T-helper 1 cell treated with Interleukin-12 subunit alpha and Interleukin-12 subunit beta and Interleukin-4 antibody, amounts not matched to agents 30 ng/mL and 1 ng/mL, for 36 hours (primary cell): ENCODE measurements around the gene PDSS2. TPM values are rescaled to one million over a fixed set of nuclear protein-coding genes. Genes with fewer than 3 reads are reported as not detected.

Source experiments
- intact Hi-C: fragments of 100-400 bp; cut with micrococcal nuclease; formaldehyde crosslinking; loops from one replicate; pipeline ENCODE4 v1.15.1; 2024
- total RNA-seq: library from RNA; stranded (reverse); gene quantifications from 2 replicates; pipeline ENCODE4 v1.2.3, GENCODE V29; 2022

Gene PDSS2, protein sequence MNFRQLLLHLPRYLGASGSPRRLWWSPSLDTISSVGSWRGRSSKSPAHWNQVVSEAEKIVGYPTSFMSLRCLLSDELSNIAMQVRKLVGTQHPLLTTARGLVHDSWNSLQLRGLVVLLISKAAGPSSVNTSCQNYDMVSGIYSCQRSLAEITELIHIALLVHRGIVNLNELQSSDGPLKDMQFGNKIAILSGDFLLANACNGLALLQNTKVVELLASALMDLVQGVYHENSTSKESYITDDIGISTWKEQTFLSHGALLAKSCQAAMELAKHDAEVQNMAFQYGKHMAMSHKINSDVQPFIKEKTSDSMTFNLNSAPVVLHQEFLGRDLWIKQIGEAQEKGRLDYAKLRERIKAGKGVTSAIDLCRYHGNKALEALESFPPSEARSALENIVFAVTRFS
- total RNA-seq = 15.0 and 15.5 TPM in 2 replicates

DNA sequence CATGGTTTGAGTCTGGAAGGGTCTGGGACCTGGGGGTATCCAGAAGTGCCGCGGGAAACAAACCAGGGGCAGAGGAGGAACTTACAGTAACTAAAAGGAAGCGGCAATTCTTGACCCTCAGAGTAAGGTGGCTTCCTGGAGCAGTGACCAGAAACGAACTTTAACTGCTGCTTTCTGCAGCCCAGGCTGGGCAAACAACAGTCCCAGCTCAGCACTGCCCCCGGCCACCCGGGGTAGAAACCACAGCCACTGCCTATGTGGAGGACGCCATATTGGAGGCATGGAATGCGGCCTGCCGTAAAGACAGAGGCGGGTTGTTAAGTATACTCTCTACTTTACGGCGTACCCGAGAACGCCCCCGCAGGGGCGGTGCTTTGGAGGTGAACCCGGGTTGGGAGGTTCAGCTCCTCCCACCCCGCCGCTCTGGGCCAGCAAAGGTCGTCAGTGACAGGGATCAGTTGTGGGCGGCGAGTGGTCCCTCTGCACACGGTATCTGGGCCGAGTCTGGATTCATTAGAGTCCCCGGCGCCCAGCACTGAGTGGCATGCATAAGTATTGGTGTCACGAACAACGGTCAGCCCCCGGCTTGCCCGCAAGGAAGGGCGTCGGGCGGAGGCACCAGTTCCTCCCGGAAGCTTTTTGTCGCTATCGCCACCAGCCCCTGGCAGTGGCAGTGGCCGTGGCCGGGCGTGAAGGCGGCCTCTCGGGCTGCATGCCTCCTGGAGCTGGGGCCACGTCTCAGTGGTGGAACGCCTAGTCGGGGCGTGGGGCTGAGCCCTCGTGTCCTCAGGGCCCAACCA is at the start of gene PDSS2:
PDSS2 (minus strand) TSS at position 282 of the 800 bp plus-strand sequence; CDS start at position 3, 279 bp downstream.
- intact Hi-C loops = loop anchor here (1.0 to 10.0 kb wide), 18 partner anchors 29 to 1923 kb away; partner anchors contain the start of genes CD164, CEP57L1, FOXO3 and MTRES1

DNA sequence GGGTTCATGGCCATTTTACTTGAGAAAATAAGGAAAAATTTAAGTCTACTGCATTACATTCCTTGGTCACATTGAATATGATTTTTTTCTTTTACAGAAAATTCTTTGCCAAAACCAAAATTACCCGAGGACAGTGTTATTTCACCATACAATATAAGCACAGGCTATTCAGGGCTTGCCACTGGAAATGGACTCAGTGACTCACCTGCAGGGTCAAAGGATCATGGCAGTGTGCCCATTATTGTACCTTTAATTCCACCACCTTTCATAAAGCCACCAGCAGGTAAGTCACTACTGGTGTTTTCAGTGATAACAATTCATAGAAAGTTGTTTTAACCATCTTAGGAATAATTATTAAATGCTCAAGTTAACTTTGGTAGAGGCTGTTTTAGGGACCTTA is 46.8 kb upstream of the PDSS2 start:
- intact Hi-C loops = no loop called here

DNA sequence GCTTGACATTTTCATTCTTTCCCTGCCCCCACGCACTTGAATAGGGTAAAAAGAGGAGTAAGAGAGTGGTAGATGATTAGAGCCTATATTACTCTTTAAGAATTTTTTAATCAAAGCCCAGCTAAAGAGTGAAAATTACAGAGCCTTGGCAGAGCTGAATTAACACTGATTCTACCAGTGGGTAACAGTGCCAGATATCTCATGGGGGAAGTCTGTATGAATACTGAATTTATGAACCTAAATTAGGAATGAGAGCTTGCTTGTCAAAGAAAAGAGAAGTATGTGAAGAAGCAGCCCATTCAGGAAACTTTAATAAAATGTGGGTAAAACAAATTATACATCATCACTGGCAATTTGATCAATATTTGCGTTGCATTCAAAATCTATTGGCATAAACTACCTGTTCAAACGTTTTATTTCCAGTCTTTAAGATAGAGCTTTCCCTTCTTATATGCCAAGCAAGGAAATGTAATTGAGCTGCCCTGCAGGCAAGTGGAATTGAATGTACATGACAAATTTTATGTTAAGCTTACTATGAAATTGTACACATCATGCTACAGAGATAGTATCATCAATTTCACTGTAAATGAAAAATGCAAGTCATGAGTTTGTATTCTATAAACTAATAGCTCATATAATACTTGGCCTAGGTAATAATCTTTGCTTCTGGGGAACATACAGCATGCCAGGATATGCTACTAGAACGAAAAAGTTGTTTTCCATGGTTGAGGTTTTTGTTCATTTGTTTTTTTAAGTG is 45.1 kb upstream of the PDSS2 start:
- intact Hi-C loops = no loop called here

DNA sequence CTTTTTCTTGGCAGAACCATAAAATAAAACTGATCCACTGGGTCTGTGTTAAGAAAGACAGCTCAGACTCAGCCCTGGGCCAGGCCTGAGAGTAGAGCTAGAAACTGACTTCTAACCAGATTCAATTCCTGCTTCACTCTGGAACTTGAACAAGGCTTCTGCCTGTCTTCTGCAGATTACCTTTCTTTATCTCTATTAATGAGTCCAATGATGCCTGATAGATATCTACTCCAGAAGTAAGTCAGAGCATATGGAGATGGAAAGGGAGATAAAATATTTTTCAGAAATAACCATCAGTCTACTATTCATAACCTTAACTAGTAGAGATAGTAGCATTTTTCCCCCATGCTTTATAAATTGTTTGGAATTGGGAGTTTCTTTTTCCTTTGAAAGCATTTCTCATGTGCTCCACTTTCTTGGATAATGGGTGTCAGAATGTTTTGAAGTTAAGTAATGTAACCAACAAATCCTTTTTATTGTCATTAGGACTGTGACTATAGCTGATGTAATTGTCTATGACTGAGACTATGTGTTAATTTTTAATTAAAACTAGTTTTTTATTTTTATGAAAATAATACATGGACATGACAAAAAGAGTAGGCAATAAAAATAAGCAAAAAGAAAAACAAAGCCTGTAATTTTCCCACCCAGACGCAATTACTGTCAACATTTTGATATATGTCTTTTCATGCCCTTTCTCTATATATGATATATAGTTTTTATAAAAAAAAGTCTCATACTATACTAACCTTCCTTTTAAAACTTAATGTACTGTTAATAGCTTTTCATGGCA is 37.7 kb upstream of the PDSS2 start:
- intact Hi-C loops = no loop called here

DNA sequence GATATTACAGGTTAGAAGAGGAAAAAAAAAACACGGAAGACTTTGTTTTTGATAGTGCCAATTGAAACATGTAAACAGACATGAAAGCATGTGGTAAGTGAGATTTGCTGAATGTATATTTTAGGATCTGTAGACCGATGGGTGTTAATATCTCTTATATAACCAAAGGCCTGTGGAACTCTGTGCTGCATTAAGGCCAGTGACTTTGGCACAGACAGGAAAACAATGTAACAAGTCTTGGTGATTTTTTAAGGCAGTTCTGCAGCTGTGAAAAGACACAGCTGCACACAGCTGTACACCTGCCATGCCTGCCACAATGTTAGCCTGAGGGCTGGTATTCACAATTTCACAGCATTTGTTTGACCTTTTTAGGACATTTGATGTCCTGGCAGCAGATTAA is 36.6 kb upstream of the PDSS2 start:
- intact Hi-C loops = no loop called here

DNA sequence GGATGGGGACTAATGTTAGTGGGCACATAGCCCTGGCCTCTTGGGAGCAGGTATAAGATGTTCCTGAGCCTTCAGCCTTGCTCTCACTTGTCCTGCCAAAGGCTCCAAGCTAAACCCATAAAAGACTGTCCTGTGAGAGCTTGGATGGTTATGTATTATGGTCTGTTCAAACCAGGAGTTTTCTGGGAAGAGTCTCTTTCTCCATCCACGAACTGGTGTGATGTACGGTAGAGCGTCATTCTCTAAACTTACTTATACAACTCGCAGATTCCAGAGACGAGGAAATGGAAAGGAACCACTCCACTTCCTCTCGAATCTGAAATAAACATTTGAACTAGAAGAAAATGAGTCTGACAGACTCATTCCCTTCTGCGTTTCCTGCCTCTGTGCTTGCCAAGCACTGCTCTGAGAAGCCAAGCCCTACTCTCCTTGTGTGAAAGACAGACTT is 35.9 kb upstream of the PDSS2 start:
- intact Hi-C loops = no loop called here

DNA sequence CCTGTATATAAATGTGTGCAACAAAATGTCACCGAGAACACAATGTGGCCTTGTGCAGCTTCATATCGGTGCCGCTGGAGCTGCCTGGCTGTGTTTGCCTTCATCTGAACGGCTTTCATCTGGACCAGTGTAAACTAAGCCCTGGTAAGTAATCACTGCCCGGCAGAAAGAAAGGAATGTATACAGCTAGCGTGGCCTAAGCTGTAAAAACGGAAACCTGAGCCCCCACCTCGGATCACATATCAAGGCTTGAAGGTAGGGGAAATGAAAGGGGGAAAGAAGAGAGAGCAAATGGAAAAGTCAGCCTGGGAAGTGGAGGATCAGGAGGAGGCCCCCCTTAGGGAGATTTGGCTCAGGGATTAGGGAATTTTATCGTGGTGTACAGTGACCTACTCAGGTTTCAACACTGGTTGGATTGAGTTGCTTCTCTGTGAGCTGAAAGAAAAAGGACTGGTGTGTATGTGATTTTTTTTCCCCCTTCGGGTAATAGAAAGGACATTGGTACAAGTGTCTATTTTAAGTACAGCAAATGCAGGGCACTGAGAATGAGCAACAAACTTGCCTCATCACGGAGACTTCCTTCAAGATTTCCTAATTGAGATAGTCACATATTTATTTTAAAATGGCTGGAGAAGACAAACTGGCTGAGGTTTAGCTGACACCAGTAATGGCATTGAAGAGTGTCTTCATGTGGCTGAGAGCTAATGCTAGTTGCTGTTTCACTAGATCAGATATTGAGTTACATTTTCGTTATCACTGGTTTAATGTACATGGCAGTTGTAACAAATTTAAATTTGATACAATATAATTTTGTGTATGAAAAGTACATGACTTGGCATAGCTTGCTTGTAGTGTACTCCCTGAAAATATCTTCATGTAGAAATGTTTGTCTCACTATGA is 34.0 kb upstream of the PDSS2 start:
- intact Hi-C loops = loop anchor here (5.0 kb wide), 1 partner anchor 164 kb away; no protein-coding TSS in a partner anchor

DNA sequence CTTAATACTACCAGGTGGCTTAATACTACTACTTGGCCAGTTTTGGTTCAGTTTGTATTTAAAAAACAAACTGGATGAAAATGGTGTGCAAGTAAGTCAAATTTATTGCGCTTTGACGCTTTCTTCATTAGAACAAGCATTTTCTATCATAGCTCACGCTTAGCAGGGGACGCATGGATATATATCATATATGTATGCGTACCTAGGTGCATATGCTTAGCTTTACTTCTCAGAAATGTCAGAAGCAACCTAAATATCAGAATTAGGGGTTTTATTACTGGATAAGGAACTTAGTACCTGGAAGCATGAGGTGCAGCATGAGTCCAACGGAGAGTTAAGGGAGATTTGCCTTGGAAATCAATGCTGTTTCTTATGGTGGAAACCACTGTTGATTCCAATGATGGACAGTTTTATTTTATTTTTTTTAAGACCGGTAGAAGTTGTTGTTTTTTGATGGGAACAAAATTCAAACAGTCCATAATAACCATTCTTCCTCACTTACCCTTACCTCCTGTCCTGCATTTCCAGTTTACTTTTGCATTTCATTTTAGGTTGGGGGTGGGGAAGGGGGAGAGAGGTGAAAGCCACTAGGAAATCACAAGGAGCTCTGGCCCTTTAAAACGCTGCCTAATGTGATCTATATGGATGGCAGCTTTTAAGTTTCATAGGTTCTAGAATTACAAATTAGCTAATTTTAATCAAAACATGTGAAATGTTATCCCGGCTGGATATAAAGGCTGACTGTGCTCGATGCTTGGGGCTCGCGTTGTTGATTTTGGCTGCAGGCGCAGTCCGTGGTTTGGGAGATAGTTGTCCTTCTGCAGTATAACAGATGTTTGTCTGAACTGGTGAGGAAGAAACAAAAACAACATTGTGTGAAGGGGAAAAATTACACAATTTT is 32.6 kb upstream of the PDSS2 start:
- intact Hi-C loops = loop anchor here (2.0 to 5.0 kb wide), 2 partner anchors 165 to 677 kb away; no protein-coding TSS in a partner anchor

DNA sequence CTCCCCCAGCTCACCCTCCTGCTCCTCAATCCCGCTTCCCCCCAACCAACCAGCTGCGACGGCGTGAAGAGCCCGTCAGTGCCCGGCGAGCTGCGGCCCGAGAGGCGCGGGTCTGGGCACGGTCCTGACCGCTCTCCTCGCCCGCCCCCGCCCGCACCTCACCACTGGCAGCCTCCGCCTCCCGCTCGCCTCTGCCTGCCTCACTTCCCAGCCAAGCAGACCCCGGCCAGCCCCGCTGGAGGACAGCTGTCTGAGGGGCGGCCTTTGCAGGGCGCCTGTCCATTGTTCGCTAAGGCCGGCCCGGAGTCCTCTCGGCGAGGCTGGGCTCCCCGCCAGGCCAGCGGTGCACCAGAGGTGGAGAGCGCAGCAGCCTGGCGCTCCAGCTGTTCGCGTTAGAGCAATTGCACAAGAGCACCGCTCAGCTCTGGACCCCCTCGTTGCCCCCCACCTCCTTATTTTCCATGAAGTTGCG is 31.8 kb upstream of the PDSS2 start:
- intact Hi-C loops = loop anchor here (2.0 to 5.0 kb wide), 2 partner anchors 166 to 678 kb away; no protein-coding TSS in a partner anchor

DNA sequence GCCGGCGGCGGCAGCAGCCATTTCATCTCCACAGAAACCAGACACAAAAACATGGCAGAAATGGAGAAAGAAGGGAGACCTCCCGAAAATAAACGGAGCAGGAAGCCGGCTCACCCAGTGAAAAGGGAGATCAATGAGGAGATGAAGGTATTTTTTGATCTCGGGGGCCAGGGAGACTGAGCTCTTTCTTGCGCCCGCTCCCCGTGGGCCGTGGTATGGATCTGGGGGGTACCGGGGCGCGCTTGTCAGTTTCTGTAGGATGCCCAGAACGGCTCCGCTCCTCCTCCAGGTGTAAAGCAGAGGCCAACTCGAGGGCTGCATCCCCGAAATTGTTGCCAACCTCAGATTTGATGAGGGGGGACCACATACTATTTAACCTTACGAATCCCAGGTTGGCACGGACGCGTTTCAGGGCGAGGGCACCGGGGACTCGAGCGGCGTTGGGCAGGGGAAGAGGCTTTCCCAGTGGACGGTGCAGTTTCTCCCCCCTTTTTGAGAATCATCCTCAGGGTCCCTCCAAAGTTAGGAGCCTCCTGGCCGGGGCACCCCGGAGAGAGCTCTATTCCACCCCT is 31.3 kb upstream of the PDSS2 start:
- intact Hi-C loops = loop anchor here (2.0 to 5.0 kb wide), 2 partner anchors 167 to 678 kb away; no protein-coding TSS in a partner anchor

DNA sequence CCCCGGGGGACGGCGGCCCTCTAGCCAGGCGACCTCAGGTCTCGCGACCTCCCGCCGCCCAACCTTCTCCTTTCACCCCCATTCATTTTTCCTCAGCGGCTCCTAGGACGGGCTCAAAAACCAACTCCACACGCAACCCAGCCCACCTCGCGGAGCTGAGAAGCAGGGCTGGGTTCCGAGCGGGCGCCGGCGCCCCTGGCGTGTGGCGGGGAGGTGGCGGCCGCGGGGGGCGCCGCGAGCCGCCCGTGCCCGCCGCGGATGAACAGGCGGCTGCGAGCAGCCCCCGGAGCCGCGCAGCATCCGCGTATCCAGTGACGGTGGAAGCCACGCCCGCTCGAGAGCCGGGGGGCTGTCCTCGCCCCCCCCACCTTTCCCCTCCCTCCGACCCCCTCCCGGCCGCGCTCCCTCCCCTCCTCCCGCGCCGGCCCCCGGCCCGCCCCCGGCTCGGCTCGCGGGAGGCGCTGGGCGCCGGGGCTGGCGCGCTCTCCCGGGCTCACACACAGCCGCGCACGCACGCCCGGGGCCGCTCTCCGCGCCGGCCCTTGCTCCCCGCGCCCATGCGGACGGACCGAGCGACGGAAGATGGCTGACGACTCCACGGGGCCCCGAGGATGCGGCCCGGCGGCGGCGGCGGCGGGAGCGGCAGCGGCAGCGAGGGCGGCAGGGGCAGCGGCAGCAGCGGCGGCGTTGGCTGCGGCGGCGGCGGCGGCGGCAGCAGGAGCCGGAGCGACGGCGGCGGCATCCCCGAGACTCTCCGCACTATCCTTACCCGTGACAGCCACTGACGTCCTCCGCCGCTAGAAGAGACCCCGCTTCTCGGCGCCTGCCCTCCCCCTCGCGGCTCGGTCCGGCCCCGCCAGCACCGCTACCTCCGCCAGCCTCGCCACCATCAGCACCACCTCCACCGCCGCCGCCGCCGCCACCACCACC is 30.5 kb upstream of the PDSS2 start, which contains the start of gene SOBP:
SOBP (plus strand) TSS at position 482 of the 930 bp plus-strand sequence. CDS start 500 bp downstream, outside the sequence.
- intact Hi-C loops = loop anchor here (2.0 to 5.0 kb wide), 3 partner anchors 147 to 679 kb away; no protein-coding TSS in a partner anchor

DNA sequence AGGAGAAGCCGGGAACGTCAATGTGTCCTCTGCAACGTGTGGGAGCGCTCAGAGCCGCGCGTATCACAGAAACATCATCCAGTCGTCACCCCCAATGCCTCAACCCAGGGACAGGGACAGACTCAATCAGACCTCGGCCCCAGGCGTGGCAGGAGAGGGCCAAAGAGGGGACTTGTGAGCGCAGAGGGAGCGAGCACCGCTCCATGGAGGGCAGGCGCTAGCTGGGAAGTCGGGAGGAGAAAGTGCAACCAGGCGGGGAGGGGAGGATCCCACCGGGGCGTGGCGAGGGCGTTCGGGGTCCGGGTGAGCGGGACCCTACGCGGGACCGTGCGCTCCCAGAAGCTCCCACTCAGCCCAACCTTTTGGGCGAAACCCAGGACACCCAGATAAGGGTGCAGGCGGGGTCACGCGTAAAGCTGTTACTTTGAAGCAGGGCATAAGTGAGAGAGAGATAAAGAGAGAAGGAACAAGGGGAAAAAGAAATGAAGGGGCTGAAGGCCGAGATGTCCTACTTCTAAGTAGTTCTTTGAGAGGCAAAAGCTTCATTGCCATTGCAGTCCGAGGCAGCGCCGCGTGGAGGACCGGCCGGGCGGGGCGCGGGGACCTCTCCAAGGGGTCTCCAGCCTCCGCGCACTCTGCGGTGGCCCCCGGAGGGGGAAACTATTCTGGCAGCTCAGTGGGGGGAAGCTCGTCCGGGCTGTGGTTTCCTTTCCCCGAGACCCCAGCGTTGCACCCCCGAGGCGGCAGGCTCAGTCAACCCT is 29.7 kb upstream of the PDSS2 start:
- intact Hi-C loops = loop anchor here (1.0 to 5.0 kb wide), 2 partner anchors 30 to 148 kb away; partner anchors contain the start of gene PDSS2

DNA sequence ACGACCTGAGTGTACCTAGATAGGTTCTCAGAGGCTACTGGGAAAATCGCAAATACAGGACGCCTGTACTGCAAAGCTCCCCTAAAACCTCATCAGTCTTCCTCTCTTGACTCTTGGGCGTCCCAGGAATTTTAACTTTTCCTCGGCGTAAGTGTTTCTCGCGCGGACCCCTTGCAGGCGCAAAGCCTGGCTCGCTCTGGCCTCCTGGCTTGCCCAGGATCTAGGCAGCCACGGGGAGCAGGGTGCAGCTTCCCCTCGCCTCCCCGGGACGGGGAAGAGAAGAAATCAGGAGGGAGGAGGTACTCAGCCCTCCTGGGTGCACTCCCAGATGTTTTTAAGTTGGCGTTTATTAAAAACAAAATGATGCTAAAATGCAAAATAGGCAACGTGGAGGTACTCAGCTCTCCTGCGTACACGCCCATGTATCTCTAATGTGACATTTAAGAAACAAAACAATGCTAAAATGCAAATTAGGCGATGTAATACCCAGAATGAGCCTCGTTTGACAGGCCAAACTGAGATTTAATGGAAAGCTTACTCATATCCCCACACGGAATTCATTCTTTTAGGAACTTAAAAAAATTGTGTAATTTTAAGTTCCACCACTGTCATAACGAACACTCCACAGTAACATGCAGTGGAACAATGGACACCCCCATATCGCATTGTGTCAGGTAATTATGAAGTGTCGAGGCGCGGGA is 29.0 kb upstream of the PDSS2 start:
- intact Hi-C loops = loop anchor here (1.0 to 5.0 kb wide), 2 partner anchors 29 to 149 kb away; partner anchors contain the start of gene PDSS2

DNA sequence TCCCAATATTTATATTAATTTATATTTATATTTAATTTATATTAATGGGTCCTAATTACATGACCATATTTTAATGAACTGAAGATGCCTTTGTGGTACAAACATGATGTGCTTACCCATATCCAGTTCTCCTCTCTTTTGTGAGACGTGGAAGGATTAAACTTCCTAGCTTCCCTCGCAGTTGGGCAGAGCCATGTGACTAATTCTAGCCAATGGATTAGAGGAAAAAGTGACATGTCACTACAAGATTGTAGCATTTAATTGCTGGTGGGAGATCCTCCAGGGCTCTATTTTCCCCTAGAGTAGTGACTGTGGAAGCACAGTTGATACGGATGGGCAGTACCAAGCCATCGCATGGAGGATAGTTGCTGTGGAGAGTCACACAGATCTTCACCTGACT is 25.8 kb upstream of the PDSS2 start:
- intact Hi-C loops = loop anchor here (5.0 kb wide), 1 partner anchor 152 kb away; no protein-coding TSS in a partner anchor
